H1 (cell line): Measurements from ENCODE around the gene HIGD2B. TPM values are rescaled to one million over a fixed set of nuclear protein-coding genes. Genes with fewer than 3 reads are reported as not detected.

ENCODE experiments used
- CTCF ChIA-PET: fragments of 300-600 bp; sonication (Branson Sonifier 250); formaldehyde crosslinking; loops from one replicate; lab custom pipeline; 2021; ENCODE audit not compliant: partially characterized antibody; lab: Charles Lee
- POLR2A ChIA-PET: fragments of 300-600 bp; sonication (Branson Sonifier 250); formaldehyde crosslinking; loops from one replicate; lab custom pipeline; 2021; ENCODE audit warnings: inconsistent platforms; ENCODE audit not compliant: partially characterized antibody; lab: Charles Lee
- DNase-seq, 2 experiments: peaks; one replicate each; pipeline versions ENCODE4 v3.0.0 to v3.0.0-alpha.2; 2010 to 2022; ENCODE audit warnings: low spot score in 2 of 2, low read depth in 1 of 2, mixed read lengths in 1 of 2
- FAIRE-seq: peaks from 2 replicates; lab custom pipeline; 2011; peaks lifted over from hg19 to GRCh38; lab: Jason Lieb, UNC
- H2AFZ ChIP-seq: 2 replicates; pipeline ENCODE4 v1.8.1; 2012; ENCODE audit warnings: low read length, inconsistent platforms
- H2AK5ac ChIP-seq: 2 replicates; pipeline ENCODE4 v1.6.1; 2013; ENCODE audit warnings: low read depth, low read length
- H2BK120ac ChIP-seq: replicated peaks from 2 replicates; pipeline ENCODE3; 2013; ENCODE audit warnings: low read depth, low read length, inconsistent platforms
- H2BK12ac ChIP-seq: 2 replicates; pipeline ENCODE4 v1.6.1; 2013; ENCODE audit warnings: low read depth, low read length
- H2BK15ac ChIP-seq: 2 replicates; pipeline ENCODE4 v1.6.1; 2013; ENCODE audit warnings: low read length
- H2BK20ac ChIP-seq: 2 replicates; pipeline ENCODE4 v1.6.1; 2013; ENCODE audit warnings: low read length
- H2BK5ac ChIP-seq: 2 replicates; pipeline ENCODE4 v1.6.1; 2013; ENCODE audit warnings: low read depth, low read length
- H3K14ac ChIP-seq: 2 replicates; pipeline ENCODE4 v1.6.1; 2013; ENCODE audit warnings: inconsistent platforms; ENCODE audit not compliant: insufficient read length
- H3K18ac ChIP-seq: 2 replicates; pipeline ENCODE4 v1.6.1; 2013; ENCODE audit warnings: low read length; ENCODE audit errors: extremely low read depth
- H3K23ac ChIP-seq: 2 replicates; pipeline ENCODE4 v1.6.1; 2013; ENCODE audit warnings: inconsistent platforms; ENCODE audit not compliant: insufficient read length
- H3K23me2 ChIP-seq: 2 replicates; pipeline ENCODE4 v1.6.1; 2013; ENCODE audit warnings: low read depth, low read length
- H3K27ac ChIP-seq: 2 replicates; pipeline ENCODE4 v1.6.1; 2011; ENCODE audit warnings: low read depth, low read length, inconsistent platforms
- H3K27me3 ChIP-seq, 4 experiments: replicated peaks in 1 of 4; 1 replicate in 1 of 4; 2 replicates in 3 of 4; pipeline versions ENCODE4 v1.6.1 to v1.8.1; 2011 to 2013; ENCODE audit warnings: low read length in 3 of 4, mild to moderate bottlenecking in 3 of 4, inconsistent platforms in 2 of 4, mixed read lengths in 2 of 4, moderate library complexity in 1 of 4; ENCODE audit not compliant: control insufficient read depth in 3 of 4, insufficient read depth in 3 of 4; ENCODE audit errors: extremely low read depth in 1 of 4
- H3K36me3 ChIP-seq, 4 experiments: 2 replicates each; pipeline versions ENCODE4 v1.6.1 to v1.8.1; 2011 to 2013; ENCODE audit warnings: mild to moderate bottlenecking in 4 of 4, low read length in 3 of 4, moderate library complexity in 2 of 4, control low read depth in 1 of 4, inconsistent platforms in 1 of 4; ENCODE audit not compliant: insufficient read depth in 4 of 4, control insufficient read depth in 2 of 4
- H3K4ac ChIP-seq: replicated peaks from 2 replicates; pipeline ENCODE3; 2013; ENCODE audit warnings: low read length, low read depth, mixed read lengths, inconsistent platforms; ENCODE audit not compliant: insufficient read length
- H3K4me1 ChIP-seq, 4 experiments: replicated peaks in 1 of 4; 1 replicate in 1 of 4; 2 replicates in 3 of 4; pipeline versions ENCODE4 v1.6.1 to v1.8.1; 2011 to 2013; ENCODE audit warnings: low read length in 3 of 4, inconsistent platforms in 2 of 4, mixed read lengths in 1 of 4; ENCODE audit not compliant: insufficient read depth in 4 of 4, control insufficient read depth in 3 of 4
- H3K4me2 ChIP-seq, 2 experiments: 2 replicates each; pipeline versions ENCODE4 v1.6.1 to v1.8.1; 2011 to 2013; ENCODE audit warnings: low read depth in 2 of 2, low read length in 2 of 2, control low read depth in 1 of 2, inconsistent platforms in 1 of 2, mild to moderate bottlenecking in 1 of 2; ENCODE audit not compliant: insufficient read depth in 1 of 2
- H3K4me3 ChIP-seq, 4 experiments: fragments of 200-600, 300-600 bp in 1 of 4; sonication (generic), shearing (Covaris generic), sonication (Bioruptor Twin) in 1 of 4; 2 replicates each; pipeline versions ENCODE4 v1.5.1 to v1.8.1; 2011 to 2016; ENCODE audit warnings: low read length in 4 of 4, low read depth in 3 of 4, control low read depth in 2 of 4, inconsistent platforms in 2 of 4, mild to moderate bottlenecking in 2 of 4, mixed read lengths in 1 of 4, moderate library complexity in 1 of 4; ENCODE audit not compliant: insufficient read depth in 2 of 4; ENCODE audit errors: extremely low read depth in 1 of 4
- H3K56ac ChIP-seq: replicated peaks from 2 replicates; pipeline ENCODE3; 2013; ENCODE audit warnings: low read depth, mild to moderate bottlenecking, mixed read lengths, low read length, inconsistent platforms; ENCODE audit not compliant: insufficient read length
- H3K79me1 ChIP-seq: 2 replicates; pipeline ENCODE4 v1.6.1; 2013; ENCODE audit warnings: low read depth, low read length, control low read depth
- H3K79me2 ChIP-seq, 2 experiments: 2 replicates each; pipeline versions ENCODE4 v1.6.1 to v1.8.1; 2012 to 2013; ENCODE audit warnings: low read length in 2 of 2, mild to moderate bottlenecking in 2 of 2, inconsistent platforms in 1 of 2; ENCODE audit not compliant: insufficient read depth in 2 of 2, control insufficient read depth in 1 of 2
- H3K9ac ChIP-seq, 4 experiments: replicated peaks in 1 of 4; 1 replicate in 1 of 4; 2 replicates in 3 of 4; pipeline versions ENCODE4 v1.6.1 to v1.8.1; 2011 to 2013; ENCODE audit warnings: low read depth in 3 of 4, low read length in 3 of 4, control low read depth in 2 of 4, mild to moderate bottlenecking in 2 of 4, moderate library complexity in 2 of 4, inconsistent platforms in 1 of 4; ENCODE audit errors: extremely low read depth in 1 of 4
- H3K9me3 ChIP-seq, 2 experiments: 2 replicates each; pipeline versions ENCODE4 v1.6.1 to v1.8.1; 2012 to 2013; ENCODE audit warnings: mild to moderate bottlenecking in 2 of 2, moderate library complexity in 2 of 2, control low read depth in 1 of 2, inconsistent platforms in 1 of 2, low read depth in 1 of 2, low read length in 1 of 2, mixed read lengths in 1 of 2; ENCODE audit not compliant: insufficient read depth in 2 of 2
- H4K20me1 ChIP-seq, 2 experiments: replicated peaks in 1 of 2; 2 replicates each; pipeline versions ENCODE3 to v1.8.1; 2011 to 2013; ENCODE audit warnings: inconsistent platforms in 2 of 2, low read length in 2 of 2, mild to moderate bottlenecking in 1 of 2; ENCODE audit not compliant: insufficient read depth in 2 of 2, control insufficient read depth in 1 of 2
- H4K5ac ChIP-seq: 2 replicates; pipeline ENCODE4 v1.6.1; 2013; ENCODE audit warnings: low read length, low read depth, mixed read lengths, inconsistent platforms; ENCODE audit not compliant: insufficient read length
- H4K8ac ChIP-seq: 2 replicates; pipeline ENCODE4 v1.8.0; 2013; ENCODE audit warnings: mild to moderate bottlenecking, moderate library complexity, low read length, inconsistent platforms; ENCODE audit not compliant: insufficient read depth; ENCODE audit errors: extremely low read depth
- H4K91ac ChIP-seq: replicated peaks from 2 replicates; pipeline ENCODE3; 2013; ENCODE audit warnings: low read length, mixed read lengths, inconsistent platforms; ENCODE audit not compliant: insufficient read length
- BCL11A ChIP-seq, 2 experiments: IDR thresholded peaks; one replicate each; pipeline ENCODE4 v1.6.1; 2011; ENCODE audit warnings: low read depth in 2 of 2, low read length in 2 of 2, mild to moderate bottlenecking in 2 of 2
- CTBP2 ChIP-seq: IDR thresholded peaks from 2 replicates; pipeline ENCODE4 v1.7.0; 2011; ENCODE audit warnings: borderline replicate concordance, mild to moderate bottlenecking, moderate library complexity, mixed read lengths, low read length; ENCODE audit not compliant: insufficient read depth, insufficient read length
- HDAC6 ChIP-seq: IDR thresholded peaks from one replicate; pipeline ENCODE4 v1.7.1; 2012; ENCODE audit warnings: low read depth, mild to moderate bottlenecking, inconsistent platforms, low read length, moderate library complexity
- JUN ChIP-seq: IDR thresholded peaks from 2 replicates; pipeline ENCODE4 v1.6.1; 2011; ENCODE audit warnings: low read depth, mild to moderate bottlenecking, improper control_type of control experiment, low read length
- JUND ChIP-seq: IDR thresholded peaks from 2 replicates; pipeline ENCODE4 v1.6.1; 2011; ENCODE audit warnings: mild to moderate bottlenecking, improper control_type of control experiment, low read length
- MAFK ChIP-seq: IDR thresholded peaks from 2 replicates; pipeline ENCODE4 v1.6.1; 2012; ENCODE audit warnings: low read depth, mild to moderate bottlenecking, improper control_type of control experiment, low read length
- MAX ChIP-seq: IDR thresholded peaks from 2 replicates; pipeline ENCODE4 v1.6.1; 2012; ENCODE audit warnings: inconsistent platforms
- PHF8 ChIP-seq: fragments of 200-600 bp; sonication (generic); conservative IDR thresholded peaks from 2 replicates; pipeline ENCODE4 v1.7.1; 2012; ENCODE audit warnings: low read depth, mild to moderate bottlenecking, inconsistent platforms, low read length, moderate library complexity
- POLR2AphosphoS5 ChIP-seq: IDR thresholded peaks from 2 replicates; pipeline ENCODE4 v1.6.1; 2011; ENCODE audit warnings: low read depth, low read length
- RNF2 ChIP-seq: fragments of 200-900, 300-1000 bp; sonication (generic); IDR thresholded peaks from 2 replicates; pipeline ENCODE4 v1.7.1; 2016; ENCODE audit warnings: borderline replicate concordance, low read depth, mild to moderate bottlenecking, antibody characterized with exemption, low read length; ENCODE audit not compliant: poor library complexity, severe bottlenecking; ENCODE audit errors: missing control alignments
- SIX5 ChIP-seq: IDR thresholded peaks from 2 replicates; pipeline ENCODE4 v1.6.1; 2011; ENCODE audit warnings: mild to moderate bottlenecking, low read depth, low read length
- SP2 ChIP-seq: IDR thresholded peaks from 2 replicates; pipeline ENCODE4 v1.6.1; 2012; ENCODE audit warnings: mild to moderate bottlenecking, low read length, inconsistent platforms
- SRF ChIP-seq: IDR thresholded peaks from 2 replicates; pipeline ENCODE4 v1.6.1; 2011; ENCODE audit warnings: mild to moderate bottlenecking, low read depth, low read length, moderate library complexity
- TEAD4 ChIP-seq: IDR thresholded peaks from 2 replicates; pipeline ENCODE4 v1.6.1; 2012; ENCODE audit warnings: low read depth, low read length, inconsistent platforms, mixed read lengths
- YY1 ChIP-seq: IDR thresholded peaks from 2 replicates; pipeline ENCODE4 v1.6.1; 2011; ENCODE audit warnings: low read depth, mild to moderate bottlenecking, low read length
- WGBS, 2 experiments: shearing (Covaris generic) in 1 of 2; methylation state at CpG; one replicate each; pipeline versions ENCODE4 v1.1.6 to v1.1.7; 2013 to 2015; ENCODE audit warnings: low lambda C conversion rate in 2 of 2, mixed read lengths in 2 of 2, inconsistent platforms in 1 of 2, low coverage in 1 of 2, missing lambda C conversion rate in 1 of 2; ENCODE audit not compliant: insufficient replicate concordance in 2 of 2, insufficient coverage in 1 of 2, insufficient read length in 1 of 2; ENCODE audit errors: extremely low coverage in 1 of 2, missing lambda C conversion rate in 1 of 2; 5-methylcytosine and 5-hydroxymethylcytosine counted together
- polyA plus RNA-seq, 7 experiments: library from polyadenylated mRNA; depleted of rRNA in 3 of 7; stranded (reverse) in 5 of 7; unstranded in 2 of 7; fragments of >200 nt in 5 of 7; fragments of 200-250 nt in 2 of 7; gene quantifications; 1 replicate in 5 of 7; 2 replicates in 1 of 7; 4 replicates in 1 of 7; pipeline versions ENCODE4 v1.2.1 to v1.2.3, GENCODE V29; 2011 to 2013; ENCODE audit warnings: missing spikeins in 2 of 7, mixed read lengths in 2 of 7
- total RNA-seq: library from RNA; stranded (reverse); fragmentation: NEBNext Ultra II Directional; extraction: Animal tissue kit (Norgen Biotek cat#: 25700); gene quantifications from 2 replicates; pipeline ENCODE4 v1.2.1, GENCODE V29; 2021

HIGD2B gene
- total and polyA plus RNA-seq, 2 of the 8 experiments (the other 6 are each of a cell fraction or from before 2014, with no cell fraction given) = not detected

GRCh38 chr15:72706266-72706665 lies 20.3 kb upstream of the HIGD2B start:
- no peaks in the 10 kb centered on the region for H3K4me1 ChIP-seq
- CTCF ChIA-PET = interaction anchor here (0.6 to 1.8 kb wide), 4 partner anchors 18 to 266 kb away, joined by 3 to 5 read pairs (median 3); no protein-coding TSS in a partner anchor
- H2BK12ac ChIP-seq = no peak overlapping the region
- no peak overlapping the region for H2BK120ac ChIP-seq
- H2AFZ ChIP-seq = no peak overlapping the region
- no peak overlapping the region for H3K56ac ChIP-seq
- H3K14ac ChIP-seq = no peak overlapping the region
- no peak overlapping the region for H2AK5ac ChIP-seq
- POLR2A ChIA-PET = interaction anchor here (1.3 kb wide), 1 partner anchor 12 kb away, joined by 3 read pairs; no protein-coding TSS in a partner anchor
- no peak overlapping the region for H4K8ac ChIP-seq
- FAIRE-seq (no peak), DNase-seq (no peak)
- no peak overlapping the region for H3K4ac ChIP-seq
- no peak overlapping the region for H3K23ac ChIP-seq
- no peak overlapping the region for H2BK5ac ChIP-seq
- H2BK20ac ChIP-seq = no peak overlapping the region
- no peak overlapping the region for H3K4me3 ChIP-seq
- no peak overlapping the region for H3K4me2 ChIP-seq
- H3K79me2 ChIP-seq = no peaks in the 10 kb centered on the region; a peak in 1 of 4 replicates
- H3K18ac ChIP-seq = no peak overlapping the region
- H3K23me2 ChIP-seq = no peaks in the 10 kb centered on the region
- no peak overlapping the region for H3K27ac ChIP-seq
- no peak overlapping the region for H4K91ac ChIP-seq
- H3K79me1 ChIP-seq = no peaks in the 10 kb centered on the region
- no peak overlapping the region for H2BK15ac ChIP-seq
- no peak overlapping the region for H3K9ac ChIP-seq
- H4K5ac ChIP-seq = no peak overlapping the region
- H3K9me3 ChIP-seq = no peaks in the 10 kb centered on the region
- peaks cover 0 to 3% of the 10 kb centered on the region in 2 experiments for H4K20me1 ChIP-seq
- 96% methylated on average over 11 of the region's 11 CpGs; no CpG with 5 or more reads in 1 of the 2 experiments for WGBS, 2 experiments
- H3K36me3 ChIP-seq = no peaks in the 10 kb centered on the region
- no peaks in the 10 kb centered on the region for H3K27me3 ChIP-seq
- no peak for TF ChIP-seq PHF8
- TF ChIP-seq BCL11A (IDR thresholded peaks at IDR 0.05; ENCODE audit: low read depth in 2 of 2, low read length in 2 of 2) = no peak
- TF ChIP-seq RNF2 = no peak
- TF ChIP-seq MAFK = no peak
- TF ChIP-seq MAX = no peak
- no peak for TF ChIP-seq CTBP2
- TF ChIP-seq JUND = no peak
- TF ChIP-seq POLR2AphosphoS5 = no peak
- TF ChIP-seq YY1 = no peak
- no peak for TF ChIP-seq TEAD4
- no peak for TF ChIP-seq SIX5
- no peak for TF ChIP-seq JUN
- no peak for TF ChIP-seq SP2
- TF ChIP-seq HDAC6 = no peak
- no peak for TF ChIP-seq SRF
